ENCODE results near the gene SEC14L5.

The SEC14L5 gene

DNA sequence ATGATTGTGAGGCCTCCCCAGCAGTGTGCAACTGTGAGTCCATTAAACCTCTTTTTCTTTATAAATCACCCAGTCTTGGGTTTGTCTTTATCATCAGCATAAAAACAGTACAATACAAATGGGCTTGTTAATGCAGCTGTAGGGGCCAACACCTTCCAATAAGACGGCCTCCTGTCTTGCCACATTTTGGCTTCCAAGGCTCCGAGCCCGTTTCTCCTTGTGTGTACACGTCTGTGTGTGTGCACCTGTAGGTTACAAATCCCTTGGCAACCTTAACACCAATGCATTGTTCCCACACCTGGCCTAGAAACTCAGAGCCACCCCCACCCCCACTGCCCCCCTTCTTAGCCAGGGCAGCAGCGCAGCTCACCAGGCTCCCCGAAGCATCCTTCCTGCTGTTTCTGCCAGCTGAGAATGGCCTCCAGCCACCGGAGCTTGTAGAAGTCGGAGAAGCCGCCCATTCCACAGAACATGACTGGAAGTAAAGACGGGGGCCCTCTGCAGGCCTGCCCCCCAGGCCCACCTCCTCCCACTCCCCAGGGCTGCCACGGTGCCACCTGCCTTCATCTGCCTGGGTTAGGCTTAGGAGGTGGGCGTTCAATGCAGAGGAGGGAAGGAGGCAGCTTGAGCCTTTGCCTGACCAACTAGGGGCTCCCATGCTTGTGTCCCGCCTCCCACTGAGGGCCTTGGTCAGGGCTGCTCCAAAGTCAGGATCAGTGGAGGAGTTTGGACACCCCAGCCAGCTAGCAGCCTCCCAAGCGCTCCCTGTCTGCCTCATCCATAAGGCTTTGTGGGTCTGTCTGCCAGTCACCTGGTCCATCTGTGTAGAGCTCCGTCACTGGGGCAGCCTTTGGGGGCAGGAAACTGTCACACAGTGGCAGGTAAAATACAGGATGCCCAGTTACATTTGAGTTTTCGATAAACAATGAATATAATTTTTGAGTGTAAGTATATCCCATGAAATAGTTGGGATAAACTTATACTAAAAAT, 97.0 kb downstream of the SEC14L5 start:
- H3K36me3 ChIP-seq (ENCODE audit: insufficient read depth, low read length) = no peaks in the 10 kb centered on the region
- H3K9me3 ChIP-seq (replicated peaks; ENCODE audit: low read length) = no peaks in the 10 kb centered on the region
- H3K4me2 ChIP-seq (ENCODE audit: low read length) = no peak overlapping the region
- no peaks in the 10 kb centered on the region for H3K4me1 ChIP-seq (ENCODE audit: control insufficient read depth, insufficient read depth, low read length)
- peaks cover 10% of the 10 kb centered on the region for H3K27me3 ChIP-seq (ENCODE audit: control insufficient read depth, insufficient read depth, low read length)
- H3K4me3 ChIP-seq (ENCODE audit: low read length) = no peak overlapping the region
- H3K9ac ChIP-seq (ENCODE audit: low read depth, low read length) = no peak overlapping the region

DNA sequence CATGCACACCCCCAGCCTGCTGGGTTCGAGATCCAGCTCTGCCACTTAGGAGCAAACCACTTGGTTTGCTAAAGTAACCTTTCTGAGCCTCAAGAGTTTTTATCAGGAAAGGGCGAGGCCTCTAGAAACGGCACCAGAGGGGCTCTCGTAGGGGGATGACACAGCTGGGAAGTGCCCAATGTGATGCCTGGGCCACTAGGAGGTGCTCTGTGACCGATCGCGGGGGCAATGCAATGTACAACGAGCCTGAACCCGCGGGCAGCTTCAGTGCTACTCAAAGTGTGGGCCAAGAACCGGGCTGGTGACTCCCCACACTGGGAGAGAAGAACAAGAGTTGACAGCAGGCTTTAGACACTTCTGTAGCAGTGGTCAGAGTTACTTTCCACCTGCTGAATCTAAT, 98.2 kb downstream of the SEC14L5 start:
- Histone ChIP-seq H3K4me3 (ENCODE audit: low read length) (no peak overlapping the region), H3K27me3 (ENCODE audit: control insufficient read depth, insufficient read depth, low read length) (peaks cover 11% of the 10 kb centered on the region), H3K36me3 (ENCODE audit: insufficient read depth, low read length) (no peaks in the 10 kb centered on the region), H3K9ac (ENCODE audit: low read depth, low read length) (no peak overlapping the region), H3K9me3 (replicated peaks; ENCODE audit: low read length) (no peaks in the 10 kb centered on the region), H3K4me2 (ENCODE audit: low read length) (no peak overlapping the region), H3K4me1 (ENCODE audit: control insufficient read depth, insufficient read depth, low read length) (no peaks in the 10 kb centered on the region)

DNA sequence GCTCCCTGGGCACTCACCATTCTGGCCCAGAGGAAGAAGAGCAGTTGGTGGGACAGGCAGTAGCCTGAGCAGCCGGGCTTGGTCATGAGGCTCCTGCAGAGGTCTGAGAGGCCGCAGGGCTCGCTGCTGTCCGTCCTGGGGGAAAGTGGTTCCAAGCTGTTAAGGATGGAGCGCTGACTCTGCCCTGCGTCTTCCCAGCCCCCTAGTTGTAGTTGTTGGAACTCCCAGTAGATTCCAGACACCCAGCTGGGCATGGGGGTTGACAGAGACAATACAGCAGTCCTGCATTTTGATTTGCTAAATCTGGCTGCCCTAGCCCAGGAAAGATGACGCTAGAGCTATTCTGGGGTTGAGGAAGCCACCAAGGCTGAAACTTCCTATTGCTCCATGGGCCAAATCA, 100.3 kb downstream of the SEC14L5 start:
- Histone ChIP-seq H3K4me1 (ENCODE audit: control insufficient read depth, insufficient read depth, low read length) (no peaks in the 10 kb centered on the region), H3K36me3 (ENCODE audit: insufficient read depth, low read length) (no peaks in the 10 kb centered on the region), H3K9me3 (replicated peaks; ENCODE audit: low read length) (no peaks in the 10 kb centered on the region), H3K9ac (ENCODE audit: low read depth, low read length) (no peak overlapping the region), H3K4me3 (ENCODE audit: low read length) (no peak overlapping the region), H3K27me3 (ENCODE audit: control insufficient read depth, insufficient read depth, low read length) (peaks cover 30% of the 10 kb centered on the region), H3K4me2 (ENCODE audit: low read length) (no peak overlapping the region)

- Histone ChIP-seq H3K4me3 (ENCODE audit: low read length) (no peak overlapping the region), H3K9ac (ENCODE audit: low read depth, low read length) (no peak overlapping the region), H3K27me3 (ENCODE audit: control insufficient read depth, insufficient read depth, low read length) (peaks cover 33% of the 10 kb centered on the region), H3K36me3 (ENCODE audit: insufficient read depth, low read length) (no peaks in the 10 kb centered on the region), H3K4me1 (ENCODE audit: control insufficient read depth, insufficient read depth, low read length) (no peaks in the 10 kb centered on the region), H3K9me3 (replicated peaks; ENCODE audit: low read length) (no peaks in the 10 kb centered on the region), H3K4me2 (ENCODE audit: low read length) (no peak overlapping the region)
Observed at GRCh38 chr16:5059386-5060072, 101.4 kb downstream of the SEC14L5 start.

DNA sequence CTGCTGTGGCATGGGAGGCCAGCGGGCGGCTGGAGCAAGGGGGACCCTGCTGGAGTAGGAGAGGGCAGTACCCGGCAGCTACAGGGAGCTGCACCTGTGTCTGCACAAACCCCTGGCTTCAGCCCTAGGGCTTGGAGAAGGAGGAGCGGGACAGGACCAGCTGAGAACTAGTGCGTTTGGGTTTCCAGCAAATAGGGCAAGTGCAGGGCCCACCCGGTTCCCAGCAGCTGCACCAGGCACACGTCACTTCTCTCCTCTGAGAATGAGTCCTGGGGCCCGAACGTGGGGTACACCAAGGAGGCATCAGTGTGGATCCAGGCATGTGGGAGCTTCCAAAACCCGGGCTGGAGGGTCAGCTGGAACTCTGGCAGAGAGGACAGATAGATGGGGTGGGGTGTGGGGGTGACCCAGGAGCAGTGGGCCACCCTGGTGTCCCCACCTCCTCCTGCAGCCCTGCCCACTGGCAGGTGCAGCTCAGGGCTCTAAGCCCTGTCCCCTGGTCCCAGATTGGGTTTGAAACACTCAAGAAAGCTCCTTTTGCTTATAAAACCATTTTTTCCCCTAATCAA, 102.0 kb downstream of the SEC14L5 start:
- no peaks in the 10 kb centered on the region for H3K4me1 ChIP-seq (ENCODE audit: control insufficient read depth, insufficient read depth, low read length)
- H3K9me3 ChIP-seq (replicated peaks; ENCODE audit: low read length) = no peaks in the 10 kb centered on the region
- H3K4me3 ChIP-seq (ENCODE audit: low read length) = no peak overlapping the region
- H3K27me3 ChIP-seq (ENCODE audit: control insufficient read depth, insufficient read depth, low read length) = peaks cover 39% of the 10 kb centered on the region
- no peak overlapping the region for H3K4me2 ChIP-seq (ENCODE audit: low read length)
- no peaks in the 10 kb centered on the region for H3K36me3 ChIP-seq (ENCODE audit: insufficient read depth, low read length)
- H3K9ac ChIP-seq (ENCODE audit: low read depth, low read length) = no peak overlapping the region

GRCh38 chr16:5062051-5062450, 103.9 kb downstream of the SEC14L5 start:
- peaks cover 38% of the 10 kb centered on the region for H3K27me3 ChIP-seq (ENCODE audit: control insufficient read depth, insufficient read depth, low read length)
- no peak overlapping the region for H3K9ac ChIP-seq (ENCODE audit: low read depth, low read length)
- no peak overlapping the region for H3K4me2 ChIP-seq (ENCODE audit: low read length)
- H3K9me3 ChIP-seq (replicated peaks; ENCODE audit: low read length) = no peaks in the 10 kb centered on the region
- H3K4me1 ChIP-seq (ENCODE audit: control insufficient read depth, insufficient read depth, low read length) = no peaks in the 10 kb centered on the region
- no peak overlapping the region for H3K4me3 ChIP-seq (ENCODE audit: low read length)
- H3K36me3 ChIP-seq (ENCODE audit: insufficient read depth, low read length) = no peaks in the 10 kb centered on the region

DNA sequence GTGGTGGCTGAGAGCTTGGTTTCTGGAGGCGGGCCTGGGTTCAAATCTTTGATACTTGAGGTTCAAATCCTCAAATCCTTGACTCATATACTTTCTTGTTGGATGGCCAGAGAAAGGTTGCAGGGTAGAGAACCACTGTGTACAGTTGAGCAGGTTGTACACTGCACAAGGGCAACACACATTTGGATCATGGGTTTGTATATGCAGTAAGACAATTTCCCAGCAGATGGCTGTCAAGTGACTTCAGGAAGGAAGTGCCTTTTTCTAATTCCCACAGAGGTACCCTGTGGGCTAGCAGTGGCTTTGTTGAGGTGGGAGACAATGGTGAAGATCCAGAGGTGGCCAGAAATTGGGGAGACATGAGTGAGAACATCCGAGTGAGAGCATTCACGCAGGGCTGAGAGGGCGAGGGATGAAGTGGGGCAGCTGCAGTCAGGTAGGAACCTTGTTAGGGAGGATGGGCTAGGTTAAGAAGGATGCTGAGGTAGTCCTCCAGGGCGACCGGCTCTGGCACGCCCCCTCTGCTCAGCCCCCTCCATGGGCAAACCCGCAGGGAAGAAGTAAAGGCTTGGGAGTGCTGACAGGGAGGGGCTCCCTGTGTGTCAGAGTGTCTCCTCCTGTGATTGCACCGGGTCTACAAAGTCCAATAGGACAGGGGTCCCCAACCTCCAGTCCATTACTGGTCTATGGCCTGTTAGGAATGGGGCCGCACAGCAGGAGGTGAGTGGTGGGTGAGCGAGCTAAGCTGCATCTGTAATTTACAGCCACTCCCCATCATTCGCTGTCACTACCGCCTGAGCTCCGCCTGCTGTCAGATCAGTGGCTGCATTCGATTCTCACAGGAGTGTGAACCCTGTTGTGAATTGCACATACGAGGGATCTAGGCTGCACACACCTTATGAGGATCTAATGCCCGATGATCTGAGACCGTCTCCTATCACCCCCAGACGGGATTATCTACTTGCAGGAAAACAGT, 104.9 kb downstream of the SEC14L5 start:
- Histone ChIP-seq H3K4me3 (ENCODE audit: low read length) (no peak overlapping the region), H3K4me1 (ENCODE audit: control insufficient read depth, insufficient read depth, low read length) (no peaks in the 10 kb centered on the region), H3K4me2 (ENCODE audit: low read length) (no peak overlapping the region), H3K9me3 (replicated peaks; ENCODE audit: low read length) (no peaks in the 10 kb centered on the region), H3K9ac (ENCODE audit: low read depth, low read length) (no peak overlapping the region), H3K36me3 (ENCODE audit: insufficient read depth, low read length) (no peaks in the 10 kb centered on the region), H3K27me3 (ENCODE audit: control insufficient read depth, insufficient read depth, low read length) (peaks cover 44% of the 10 kb centered on the region)

GRCh38 chr16:5064915-5065314, 106.8 kb downstream of the SEC14L5 start:
- Histone ChIP-seq H3K9ac (ENCODE audit: low read depth, low read length) (no peak overlapping the region), H3K27me3 (ENCODE audit: control insufficient read depth, insufficient read depth, low read length) (peaks cover 44% of the 10 kb centered on the region), H3K36me3 (ENCODE audit: insufficient read depth, low read length) (no peaks in the 10 kb centered on the region), H3K4me2 (ENCODE audit: low read length) (no peak overlapping the region), H3K4me1 (ENCODE audit: control insufficient read depth, insufficient read depth, low read length) (no peaks in the 10 kb centered on the region), H3K4me3 (ENCODE audit: low read length) (no peak overlapping the region), H3K9me3 (replicated peaks; ENCODE audit: low read length) (no peaks in the 10 kb centered on the region)

DNA sequence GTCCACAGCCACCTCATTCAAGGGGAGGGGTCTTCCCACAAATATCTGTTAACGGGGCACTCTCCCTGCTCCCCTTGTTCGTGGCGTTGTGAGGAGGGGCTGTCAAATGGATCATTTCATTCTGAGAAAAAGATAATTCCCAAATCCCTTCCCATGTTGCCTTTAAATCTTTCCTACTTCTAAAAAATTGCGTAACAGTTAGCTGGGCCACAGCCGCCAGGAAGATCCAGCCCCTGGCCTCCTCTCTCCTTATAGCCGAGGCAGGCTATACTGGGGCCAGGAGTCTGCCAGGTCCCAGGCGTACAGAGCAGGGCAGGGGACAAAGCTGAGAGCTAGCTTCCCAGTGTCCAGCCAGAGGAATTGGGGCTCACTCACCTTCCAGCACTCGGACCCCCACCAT, 107.2 kb downstream of the SEC14L5 start:
- H3K4me2 ChIP-seq (ENCODE audit: low read length) = no peak overlapping the region
- no peak overlapping the region for H3K9ac ChIP-seq (ENCODE audit: low read depth, low read length)
- H3K27me3 ChIP-seq (ENCODE audit: control insufficient read depth, insufficient read depth, low read length) = peaks cover 42% of the 10 kb centered on the region
- no peaks in the 10 kb centered on the region for H3K9me3 ChIP-seq (replicated peaks; ENCODE audit: low read length)
- H3K36me3 ChIP-seq (ENCODE audit: insufficient read depth, low read length) = no peaks in the 10 kb centered on the region
- no peaks in the 10 kb centered on the region for H3K4me1 ChIP-seq (ENCODE audit: control insufficient read depth, insufficient read depth, low read length)
- no peak overlapping the region for H3K4me3 ChIP-seq (ENCODE audit: low read length)

DNA sequence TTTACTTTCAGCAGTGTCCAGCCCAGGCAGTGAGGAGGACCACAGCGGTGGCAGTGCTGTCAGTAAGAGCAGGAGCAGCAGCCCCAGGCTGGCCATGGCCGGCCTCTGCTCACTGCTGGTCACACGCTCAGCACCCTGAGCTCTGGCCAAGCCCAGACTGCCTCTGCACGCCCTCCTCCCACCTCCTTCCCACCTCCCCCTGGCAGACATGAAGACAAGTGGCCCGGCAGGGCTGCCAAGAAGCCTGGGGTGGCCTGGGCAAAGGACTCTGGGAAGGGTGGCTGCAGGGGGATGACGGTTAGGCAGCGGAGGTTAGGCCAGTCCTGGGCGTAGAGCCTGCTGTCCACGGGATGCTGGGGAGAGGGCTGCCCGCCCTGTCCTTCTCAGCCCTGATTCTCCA, 107.7 kb downstream of the SEC14L5 start, which contains the start of gene C16orf89:
C16orf89 (minus strand) TSS at position 144 of the 400 bp plus-strand sequence; CDS start at position 96, 48 bp downstream.
- Histone ChIP-seq H3K9me3 (replicated peaks; ENCODE audit: low read length) (no peaks in the 10 kb centered on the region), H3K4me3 (ENCODE audit: low read length) (no peak within 1 kb of the TSS), H3K4me2 (ENCODE audit: low read length) (no peak within 1 kb of the TSS), H3K9ac (ENCODE audit: low read depth, low read length) (no peak within 1 kb of the TSS), H3K4me1 (ENCODE audit: control insufficient read depth, insufficient read depth, low read length) (no peaks in the 10 kb centered on the region), H3K27me3 (ENCODE audit: control insufficient read depth, insufficient read depth, low read length) (peaks cover 42% of the 10 kb centered on the region), H3K36me3 (ENCODE audit: insufficient read depth, low read length) (no peaks in the 10 kb centered on the region)

All from skeletal muscle satellite cell (primary cell).